OCI-LY7 (cell line): ENCODE results near the gene AFF2. TPM values are rescaled to one million over a fixed set of nuclear protein-coding genes. Genes with fewer than 3 reads are reported as not detected.
A peak's percentile ranks its signal among the peaks of the same experiment; 100 is the strongest.
"Not testable (repeated sequence)": the region's sequence is repeated elsewhere in the genome, so short reads cannot be mapped to it uniquely, and the experiment has no call there.

ENCODE experiments used
- BruUV-seq: library from RNA; stranded (reverse); fragments of 400-500 nt; replicated peaks from 2 replicates; lab custom pipeline; 2021; lab: Mats Ljungman, UMichigan
- CTCF ChIA-PET: fragments of 300-600 bp; sonication (Branson Sonifier 250); formaldehyde crosslinking; loops from one replicate; lab custom pipeline; 2022; ENCODE audit warnings: antibody characterized with exemption; ENCODE audit not compliant: unreplicated experiment; lab: Charles Lee
- POLR2A ChIA-PET: fragments of 300-600 bp; sonication (Branson Sonifier 250); formaldehyde crosslinking; loops from one replicate; lab custom pipeline; 2022; ENCODE audit warnings: antibody characterized with exemption; lab: Charles Lee
- DNase-seq: peaks from one replicate; pipeline ENCODE4 v3.0.0-alpha.2; 2015; ENCODE audit warnings: low spot score
- H2AFZ ChIP-seq: fragments of 200-600 bp; sonication (generic), shearing (Covaris generic); 2 replicates; pipeline ENCODE4 v1.6.1; 2014; ENCODE audit warnings: mild to moderate bottlenecking, antibody characterized with exemption, low read length, moderate library complexity
- H3K27ac ChIP-seq: fragments of 200-600 bp; sonication (generic); 2 replicates; pipeline ENCODE4 v1.5.1; 2014; ENCODE audit warnings: mixed run types, low read depth, mild to moderate bottlenecking, moderate library complexity, low read length, inconsistent platforms; ENCODE audit not compliant: poor library complexity, severe bottlenecking
- H3K36me3 ChIP-seq: fragments of 200-600 bp; sonication (generic); 2 replicates; pipeline ENCODE4 v1.6.1; 2014; ENCODE audit warnings: mild to moderate bottlenecking, antibody characterized with exemption, low read length, moderate library complexity, mixed read lengths; ENCODE audit not compliant: insufficient read depth
- H3K4me1 ChIP-seq: fragments of 200-600 bp; sonication (generic); 2 replicates; pipeline ENCODE4 v1.5.1; 2014; ENCODE audit warnings: mild to moderate bottlenecking, low read length; ENCODE audit not compliant: insufficient read depth, poor library complexity, severe bottlenecking
- H3K4me2 ChIP-seq: fragments of 200-600 bp; sonication (generic); 2 replicates; pipeline ENCODE4 v1.6.1; 2014; ENCODE audit warnings: mild to moderate bottlenecking, low read length
- H3K4me3 ChIP-seq: fragments of 200-600 bp; sonication (generic); 2 replicates; pipeline ENCODE4 v1.5.1; 2014; ENCODE audit warnings: mild to moderate bottlenecking, low read depth, low read length; ENCODE audit not compliant: poor library complexity, severe bottlenecking
- H3K79me2 ChIP-seq: fragments of 200-600 bp; sonication (generic); 2 replicates; pipeline ENCODE4 v1.6.1; 2016; ENCODE audit warnings: low read depth, mild to moderate bottlenecking, low read length, moderate library complexity, mixed read lengths; ENCODE audit not compliant: insufficient read depth
- H3K9me2 ChIP-seq: fragments of 200-600 bp; sonication (generic); 2 replicates; pipeline ENCODE4 v1.6.1; 2016; ENCODE audit warnings: mild to moderate bottlenecking, low read length, mixed read lengths; ENCODE audit not compliant: insufficient read depth
- H3K9me3 ChIP-seq: fragments of 200-600 bp; sonication (generic); 2 replicates; pipeline ENCODE4 v1.6.1; 2014; ENCODE audit warnings: mild to moderate bottlenecking, mixed run types, low read length, mixed read lengths
- H4K20me1 ChIP-seq: fragments of 200-600 bp; sonication (generic); 2 replicates; pipeline ENCODE4 v1.6.1; 2014; ENCODE audit warnings: mild to moderate bottlenecking, antibody characterized with exemption, low read length, moderate library complexity, mixed read lengths; ENCODE audit not compliant: insufficient read depth
- EZH2phosphoT487 ChIP-seq: fragments of 200-600 bp; sonication (generic); IDR thresholded peaks from 2 replicates; pipeline ENCODE4 v1.6.1; 2018; ENCODE audit warnings: low read depth, borderline replicate concordance, mild to moderate bottlenecking, mixed run types, antibody characterized with exemption, low read length, moderate library complexity, mixed read lengths
- intact Hi-C: fragments of 100-400 bp; cut with micrococcal nuclease; formaldehyde crosslinking; loops from one replicate; pipeline ENCODE4 v1.10.0; 2022; ENCODE audit not compliant: unreplicated experiment
- total RNA-seq, 2 experiments: library from RNA; depleted of rRNA in 1 of 2; stranded (reverse); fragments of >200 nt in 1 of 2; shearing (Covaris generic) in 1 of 2; gene quantifications; 2 replicates each; pipeline ENCODE4 v1.2.3, GENCODE V29; 2014 to 2022
- TF ChIP-seq, protein P1 (sequence below): fragments of 200-600 bp; sonication (generic); conservative IDR thresholded peaks from 2 replicates; pipeline ENCODE4 v1.5.1; 2014; ENCODE audit warnings: mild to moderate bottlenecking, antibody characterized with exemption, low read length, moderate library complexity, mixed read lengths

AFF2 gene
- total RNA-seq, 2 experiments from 2014 or later, result 102 to 106 TPM

- Histone ChIP-seq H3K36me3 (peaks cover 85% of the 10 kb centered on the region), H3K9me3 (peaks cover 22% of the 10 kb centered on the region; the same call in 1 of the 2 replicates), H3K9me2 (no peaks in the 10 kb centered on the region), H4K20me1 (no peaks in the 10 kb centered on the region), H3K4me1 (peaks cover 25% of the 10 kb centered on the region), H3K27ac (no peak overlapping the region), H2AFZ (no peak overlapping the region), H3K4me2 (no peak overlapping the region), H3K79me2 (peaks cover 65% of the 10 kb centered on the region), H3K4me3 (no peak overlapping the region)
- ChIA-PET CTCF (no interaction called here), POLR2A (no interaction called here)
- intact Hi-C loops, result no loop called here
- TF ChIP-seq, protein P1, sequence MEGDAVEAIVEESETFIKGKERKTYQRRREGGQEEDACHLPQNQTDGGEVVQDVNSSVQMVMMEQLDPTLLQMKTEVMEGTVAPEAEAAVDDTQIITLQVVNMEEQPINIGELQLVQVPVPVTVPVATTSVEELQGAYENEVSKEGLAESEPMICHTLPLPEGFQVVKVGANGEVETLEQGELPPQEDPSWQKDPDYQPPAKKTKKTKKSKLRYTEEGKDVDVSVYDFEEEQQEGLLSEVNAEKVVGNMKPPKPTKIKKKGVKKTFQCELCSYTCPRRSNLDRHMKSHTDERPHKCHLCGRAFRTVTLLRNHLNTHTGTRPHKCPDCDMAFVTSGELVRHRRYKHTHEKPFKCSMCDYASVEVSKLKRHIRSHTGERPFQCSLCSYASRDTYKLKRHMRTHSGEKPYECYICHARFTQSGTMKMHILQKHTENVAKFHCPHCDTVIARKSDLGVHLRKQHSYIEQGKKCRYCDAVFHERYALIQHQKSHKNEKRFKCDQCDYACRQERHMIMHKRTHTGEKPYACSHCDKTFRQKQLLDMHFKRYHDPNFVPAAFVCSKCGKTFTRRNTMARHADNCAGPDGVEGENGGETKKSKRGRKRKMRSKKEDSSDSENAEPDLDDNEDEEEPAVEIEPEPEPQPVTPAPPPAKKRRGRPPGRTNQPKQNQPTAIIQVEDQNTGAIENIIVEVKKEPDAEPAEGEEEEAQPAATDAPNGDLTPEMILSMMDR, result no peak
- no peak for TF ChIP-seq EZH2phosphoT487
- BruUV-seq, result TSS peak; percentile 72
- DNase-seq, result no peak
Measured at GRCh38 chrX:148662014-148662413, 161.6 kb downstream of the AFF2 start.

DNA sequence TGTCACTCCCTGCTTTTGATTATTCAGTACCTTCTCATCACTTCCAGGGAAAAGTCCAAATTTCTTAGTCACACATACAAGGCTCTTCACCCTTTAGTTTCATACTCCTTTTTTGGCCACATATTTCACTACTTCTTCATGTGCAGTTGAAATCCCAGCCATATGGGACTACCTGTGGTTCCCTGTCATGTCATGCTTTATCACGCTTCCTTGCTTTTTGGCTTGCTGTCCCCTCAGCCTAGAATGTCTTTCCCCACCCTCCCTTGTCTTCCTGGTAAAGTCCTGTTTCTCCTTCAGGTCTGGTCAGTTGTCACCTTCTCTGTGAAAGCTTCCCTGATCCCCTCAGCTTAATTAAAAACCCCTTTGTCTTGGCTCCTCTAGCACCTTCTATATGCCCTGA, 163.8 kb downstream of the AFF2 start:
- CTCF ChIA-PET, result no interaction called here
- Histone ChIP-seq H3K36me3 (peaks cover 97% of the 10 kb centered on the region), H3K79me2 (peaks cover 43% of the 10 kb centered on the region), H3K4me3 (no peak overlapping the region), H3K4me2 (no peak overlapping the region), H3K4me1 (peaks cover 3% of the 10 kb centered on the region), H3K27ac (no peak overlapping the region), H4K20me1 (no peaks in the 10 kb centered on the region), H3K9me3 (peaks cover 28% of the 10 kb centered on the region; the same call in 1 of the 2 replicates), H3K9me2 (no peaks in the 10 kb centered on the region), H2AFZ (no peak overlapping the region)
- BruUV-seq, result no TSS peak
- no peak for DNase-seq
- POLR2A ChIA-PET, result no interaction called here
- intact Hi-C loops, result no loop called here
- TF ChIP-seq, protein P1, result no peak
- TF ChIP-seq EZH2phosphoT487, result no peak

DNA sequence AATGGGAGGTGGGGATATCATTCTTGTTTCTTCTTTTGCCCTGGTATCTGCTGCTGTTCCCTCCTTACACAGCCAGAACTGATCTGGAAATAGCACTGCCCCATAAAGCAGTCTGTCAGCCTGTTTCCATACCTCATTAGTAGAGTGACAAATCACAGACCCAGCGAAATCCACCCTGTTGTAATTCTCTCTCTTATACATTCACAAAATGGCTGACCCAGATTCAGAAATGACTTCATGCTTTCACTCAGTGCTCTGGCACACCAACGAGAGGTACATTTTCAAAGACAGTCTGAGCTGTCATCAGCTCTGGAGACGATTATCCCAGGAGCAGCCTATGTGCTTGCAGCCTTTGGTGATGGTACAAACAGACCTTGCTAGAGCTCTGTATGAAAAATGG, 164.6 kb downstream of the AFF2 start:
- intact Hi-C loops, result no loop called here
- H3K9me3 ChIP-seq, result peaks cover 28% of the 10 kb centered on the region; the same call in 1 of the 2 replicates
- H3K4me2 ChIP-seq, result no peak overlapping the region
- DNase-seq, result no peak
- BruUV-seq, result no TSS peak
- POLR2A ChIA-PET, result interaction anchor here (1.2 to 3.0 kb wide), 2 partner anchors 11 to 19 kb away, joined by 3 to 7 read pairs; no protein-coding TSS in a partner anchor
- TF ChIP-seq, protein P1, result no peak
- TF ChIP-seq EZH2phosphoT487, result no peak
- no peak overlapping the region for H2AFZ ChIP-seq
- H3K27ac ChIP-seq, result no peak overlapping the region
- H3K36me3 ChIP-seq, result peaks cover 97% of the 10 kb centered on the region
- H4K20me1 ChIP-seq, result no peaks in the 10 kb centered on the region
- H3K4me1 ChIP-seq, result peaks cover 4% of the 10 kb centered on the region
- H3K4me3 ChIP-seq, result no peak overlapping the region
- peaks cover 39% of the 10 kb centered on the region; the same call in 1 of the 2 replicates for H3K79me2 ChIP-seq
- CTCF ChIA-PET, result no interaction called here
- no peaks in the 10 kb centered on the region for H3K9me2 ChIP-seq

- DNase-seq, H3K27ac ChIP-seq, intact Hi-C loops, CTCF ChIA-PET, H4K20me1 ChIP-seq, BruUV-seq, H3K9me2 ChIP-seq, H3K4me3 ChIP-seq, POLR2A ChIA-PET, H2AFZ ChIP-seq, H3K4me2 ChIP-seq: not testable (repeated sequence)
- peaks cover 96% of the 10 kb centered on the region for H3K36me3 ChIP-seq
- peaks cover 61% of the 10 kb centered on the region for H3K79me2 ChIP-seq
- peaks cover 24% of the 10 kb centered on the region for H3K4me1 ChIP-seq
- peaks cover 36% of the 10 kb centered on the region; the same call in 1 of the 2 replicates for H3K9me3 ChIP-seq
Measured at GRCh38 chrX:148669175-148669574, 168.8 kb downstream of the AFF2 start.
